ENCODE data around the gene ST7.
A peak's percentile ranks its signal among the peaks of the same experiment; 100 is the strongest.

ST7 gene

GRCh38 chr7:117011419-117012260 lies 58.3 kb downstream of the ST7 start:
- in situ Hi-C loops (cut with HindIII; ENCODE audit: low sequenced_read_pairs) = no loop called here
- TF ChIP-seq CTCF (IDR thresholded peaks at IDR 0.05; ENCODE audit: low read depth, low read length) = no peak
- DNase-seq (ENCODE audit: low read depth, low spot score) = no peak
- H3K4me3 ChIP-seq (ENCODE audit: low read depth, low read length) = no peak overlapping the region

DNA sequence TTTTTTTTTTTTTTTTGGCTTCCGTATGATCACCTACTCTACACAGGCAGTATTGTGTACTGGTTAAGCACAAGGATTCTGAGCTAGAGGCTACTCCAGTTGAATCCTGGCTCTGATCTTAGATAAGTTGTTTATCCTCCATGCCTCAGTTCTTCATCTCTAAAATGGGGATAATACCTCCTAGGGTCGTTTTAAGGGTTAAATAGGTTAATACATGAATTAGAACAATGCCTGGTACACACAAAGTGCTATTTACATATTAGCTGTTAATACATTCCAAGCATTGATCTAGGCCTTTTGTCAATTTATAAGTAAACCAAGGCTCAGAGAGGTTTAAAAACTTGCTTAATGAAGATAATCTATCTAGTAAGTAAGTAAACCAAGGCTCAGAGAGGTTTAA lies 59.0 kb downstream of the ST7 start:
- DNase-seq (ENCODE audit: low read depth, low spot score) = no peak
- in situ Hi-C loops (cut with HindIII; ENCODE audit: low sequenced_read_pairs) = no loop called here
- TF ChIP-seq CTCF (IDR thresholded peaks at IDR 0.05; ENCODE audit: low read depth, low read length) = no peak
- no peak overlapping the region for H3K4me3 ChIP-seq (ENCODE audit: low read depth, low read length)

GRCh38 chr7:117012696-117013095 lies 59.4 kb downstream of the ST7 start:
- peak; percentile 47 for TF ChIP-seq CTCF (IDR thresholded peaks at IDR 0.05; ENCODE audit: low read depth, low read length)
- peak; percentile 64 for DNase-seq (ENCODE audit: low read depth, low spot score)
- H3K4me3 ChIP-seq (ENCODE audit: low read depth, low read length) = no peak overlapping the region
- in situ Hi-C loops (cut with HindIII; ENCODE audit: low sequenced_read_pairs) = no loop called here

GRCh38 chr7:117014099-117014656 lies 60.9 kb downstream of the ST7 start:
- TF ChIP-seq CTCF (IDR thresholded peaks at IDR 0.05; ENCODE audit: low read depth, low read length) = no peak
- H3K4me3 ChIP-seq (ENCODE audit: low read depth, low read length) = no peak overlapping the region
- no peak for DNase-seq (ENCODE audit: low read depth, low spot score)
- in situ Hi-C loops (cut with HindIII; ENCODE audit: low sequenced_read_pairs) = no loop called here

DNA sequence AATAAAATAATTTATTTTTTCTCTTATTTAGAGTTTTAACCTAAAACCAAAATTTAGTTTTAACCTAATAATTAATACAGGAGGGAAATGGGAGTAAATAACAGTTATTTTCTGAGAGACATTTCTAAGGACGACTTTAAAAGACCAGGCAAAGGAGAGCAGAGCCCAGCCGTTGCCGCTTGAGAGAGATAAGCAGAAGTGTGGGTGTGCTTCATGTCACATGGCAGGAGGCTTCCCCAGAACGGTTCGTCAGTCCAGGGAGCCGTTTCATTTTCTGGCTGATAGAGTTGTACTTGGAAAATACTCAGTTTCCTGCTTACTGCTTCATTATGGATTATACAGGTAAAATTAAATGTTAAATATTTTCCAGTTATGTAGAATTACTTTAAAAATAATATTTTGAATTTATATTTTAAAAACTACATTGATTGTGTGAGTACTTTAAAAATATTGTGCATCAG lies 61.4 kb downstream of the ST7 start:
- in situ Hi-C loops (cut with HindIII; ENCODE audit: low sequenced_read_pairs) = no loop called here
- DNase-seq (ENCODE audit: low read depth, low spot score) = peak; percentile 39
- no peak for TF ChIP-seq CTCF (IDR thresholded peaks at IDR 0.05; ENCODE audit: low read depth, low read length)
- H3K4me3 ChIP-seq (ENCODE audit: low read depth, low read length) = no peak overlapping the region

GRCh38 chr7:117015258-117016184 lies 62.2 kb downstream of the ST7 start:
- in situ Hi-C loops (cut with HindIII; ENCODE audit: low sequenced_read_pairs) = no loop called here
- no peak for DNase-seq (ENCODE audit: low read depth, low spot score)
- H3K4me3 ChIP-seq (ENCODE audit: low read depth, low read length) = no peak overlapping the region
- no peak for TF ChIP-seq CTCF (IDR thresholded peaks at IDR 0.05; ENCODE audit: low read depth, low read length)

All from astrocyte of the spinal cord (primary cell).